ENCODE measurements around the gene DOCK3.

DOCK3 gene

DNA sequence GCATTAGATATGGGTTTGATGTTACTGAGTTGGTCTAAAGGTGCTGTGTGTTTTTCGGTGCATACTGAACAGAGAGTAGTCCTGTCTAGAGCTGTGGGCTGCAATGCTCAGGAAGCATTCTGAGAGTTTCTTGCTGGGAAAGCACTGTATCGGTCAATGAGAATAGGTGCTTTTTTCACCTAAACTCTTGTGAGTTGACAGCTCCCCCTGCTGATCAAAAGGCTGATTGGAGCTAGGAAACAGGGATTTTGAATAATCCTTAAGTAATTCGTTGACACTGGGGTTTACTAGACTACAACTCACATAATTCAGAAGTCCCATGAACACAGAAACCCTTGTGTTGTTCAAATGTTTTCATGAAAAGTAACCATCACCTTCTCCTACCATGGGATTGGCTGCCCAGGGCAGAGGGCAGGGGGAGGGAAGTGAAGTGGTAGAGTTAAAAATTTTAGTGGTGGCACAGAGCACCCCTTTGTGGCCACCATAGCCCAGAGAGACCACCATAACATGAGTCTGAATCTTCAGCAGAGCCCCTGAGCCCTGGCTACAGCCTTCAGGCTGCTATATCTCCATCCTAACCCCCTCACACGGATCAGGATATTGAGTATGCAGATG lies 697.3 kb downstream of the DOCK3 start:
- Histone ChIP-seq H3K27ac (ENCODE audit: low read length) (no peak overlapping the region), H3K36me3 (ENCODE audit: control insufficient read depth, insufficient read depth, low read length) (no peaks in the 10 kb centered on the region; the same call in 1 of the 2 replicates), H3K4me1 (ENCODE audit: control insufficient read depth, insufficient read depth, low read length) (no peaks in the 10 kb centered on the region), H3K4me3 (ENCODE audit: low read length) (no peak overlapping the region), H3K27me3 (ENCODE audit: control insufficient read depth, insufficient read depth, low read length) (no peaks in the 10 kb centered on the region), H3K9me3 (ENCODE audit: control insufficient read depth, insufficient read depth, low read length) (no peaks in the 10 kb centered on the region)
- WGBS (ENCODE audit: insufficient coverage, insufficient read length): no CpG with 5 or more reads among the region's 4 CpGs
- peak; percentile 57 for DNase-seq (ENCODE audit: low read depth, low spot score)

- no CpG with 5 or more reads among the region's 5 CpGs for WGBS (ENCODE audit: insufficient coverage, insufficient read length)
- no peaks in the 10 kb centered on the region for H3K4me1 ChIP-seq (ENCODE audit: control insufficient read depth, insufficient read depth, low read length)
- H3K36me3 ChIP-seq (ENCODE audit: control insufficient read depth, insufficient read depth, low read length): no peaks in the 10 kb centered on the region; the same call in 1 of the 2 replicates
- H3K27me3 ChIP-seq (ENCODE audit: control insufficient read depth, insufficient read depth, low read length): no peaks in the 10 kb centered on the region
- DNase-seq (ENCODE audit: low read depth, low spot score): no peak
- H3K9me3 ChIP-seq (ENCODE audit: control insufficient read depth, insufficient read depth, low read length): no peaks in the 10 kb centered on the region
- no peak overlapping the region for H3K27ac ChIP-seq (ENCODE audit: low read length)
- no peak overlapping the region for H3K4me3 ChIP-seq (ENCODE audit: low read length)
Observed at GRCh38 chr3:51373658-51374421, 699.1 kb downstream of the DOCK3 start.

- no peak for DNase-seq (ENCODE audit: low read depth, low spot score)
- Histone ChIP-seq H3K27ac (ENCODE audit: low read length) (no peak overlapping the region), H3K27me3 (ENCODE audit: control insufficient read depth, insufficient read depth, low read length) (no peaks in the 10 kb centered on the region), H3K4me3 (ENCODE audit: low read length) (no peak overlapping the region), H3K4me1 (ENCODE audit: control insufficient read depth, insufficient read depth, low read length) (no peaks in the 10 kb centered on the region), H3K9me3 (ENCODE audit: control insufficient read depth, insufficient read depth, low read length) (no peaks in the 10 kb centered on the region), H3K36me3 (ENCODE audit: control insufficient read depth, insufficient read depth, low read length) (no peaks in the 10 kb centered on the region; the same call in 1 of the 2 replicates)
- no CpG with 5 or more reads among the region's 11 CpGs for WGBS (ENCODE audit: insufficient coverage, insufficient read length)
Observed at GRCh38 chr3:51374456-51374855, 699.7 kb downstream of the DOCK3 start.

DNA sequence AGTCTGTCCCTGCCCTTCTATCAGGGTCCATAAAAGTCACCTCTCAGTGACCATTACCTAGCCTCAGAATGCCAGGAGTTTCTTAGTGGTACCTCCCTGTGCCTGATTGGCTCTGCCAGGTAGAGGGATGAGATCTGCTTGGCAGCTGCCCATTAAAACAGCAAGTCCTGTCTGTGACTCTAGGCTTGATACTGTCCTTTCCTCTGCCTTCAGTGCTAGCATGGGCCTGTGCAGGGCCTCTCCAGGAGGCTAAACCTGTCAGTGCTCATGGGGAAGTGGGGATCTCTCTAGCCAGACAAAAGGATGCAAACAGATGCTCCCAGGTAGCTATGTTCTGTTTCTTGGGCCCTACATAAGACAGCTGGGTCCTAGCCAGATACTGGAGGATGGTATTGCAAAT lies 700.4 kb downstream of the DOCK3 start:
- Histone ChIP-seq H3K9me3 (ENCODE audit: control insufficient read depth, insufficient read depth, low read length) (no peaks in the 10 kb centered on the region), H3K27me3 (ENCODE audit: control insufficient read depth, insufficient read depth, low read length) (no peaks in the 10 kb centered on the region), H3K4me3 (ENCODE audit: low read length) (no peak overlapping the region), H3K4me1 (ENCODE audit: control insufficient read depth, insufficient read depth, low read length) (no peaks in the 10 kb centered on the region), H3K36me3 (ENCODE audit: control insufficient read depth, insufficient read depth, low read length) (no peaks in the 10 kb centered on the region; the same call in 1 of the 2 replicates), H3K27ac (ENCODE audit: low read length) (no peak overlapping the region)
- DNase-seq (ENCODE audit: low read depth, low spot score): no peak

DNA sequence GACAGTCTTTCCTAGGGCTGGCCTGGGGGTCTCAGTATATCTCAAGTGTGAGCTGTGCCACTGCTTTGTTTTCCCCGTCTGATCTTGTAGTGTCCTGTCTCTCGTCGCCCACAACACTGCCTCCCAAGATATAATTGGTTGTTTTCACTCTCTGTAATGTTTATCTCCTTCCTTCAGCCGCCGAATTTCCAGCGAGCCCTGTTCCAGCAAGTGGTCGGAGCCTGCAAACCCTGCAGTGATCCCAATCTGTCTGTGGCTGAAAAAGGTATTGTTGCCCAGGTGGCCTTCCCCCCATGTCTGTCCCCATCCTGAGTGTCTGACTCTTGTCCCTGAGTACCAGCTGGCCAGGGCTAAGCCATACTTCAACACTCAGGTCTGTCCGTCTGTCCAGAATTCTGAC lies 700.8 kb downstream of the DOCK3 start:
- no peak for DNase-seq (ENCODE audit: low read depth, low spot score)
- WGBS (ENCODE audit: insufficient coverage, insufficient read length): no CpG with 5 or more reads among the region's 8 CpGs
- no peaks in the 10 kb centered on the region for H3K27me3 ChIP-seq (ENCODE audit: control insufficient read depth, insufficient read depth, low read length)
- H3K27ac ChIP-seq (ENCODE audit: low read length): no peak overlapping the region
- no peaks in the 10 kb centered on the region for H3K9me3 ChIP-seq (ENCODE audit: control insufficient read depth, insufficient read depth, low read length)
- H3K36me3 ChIP-seq (ENCODE audit: control insufficient read depth, insufficient read depth, low read length): no peaks in the 10 kb centered on the region; the same call in 1 of the 2 replicates
- no peaks in the 10 kb centered on the region for H3K4me1 ChIP-seq (ENCODE audit: control insufficient read depth, insufficient read depth, low read length)
- no peak overlapping the region for H3K4me3 ChIP-seq (ENCODE audit: low read length)

DNA sequence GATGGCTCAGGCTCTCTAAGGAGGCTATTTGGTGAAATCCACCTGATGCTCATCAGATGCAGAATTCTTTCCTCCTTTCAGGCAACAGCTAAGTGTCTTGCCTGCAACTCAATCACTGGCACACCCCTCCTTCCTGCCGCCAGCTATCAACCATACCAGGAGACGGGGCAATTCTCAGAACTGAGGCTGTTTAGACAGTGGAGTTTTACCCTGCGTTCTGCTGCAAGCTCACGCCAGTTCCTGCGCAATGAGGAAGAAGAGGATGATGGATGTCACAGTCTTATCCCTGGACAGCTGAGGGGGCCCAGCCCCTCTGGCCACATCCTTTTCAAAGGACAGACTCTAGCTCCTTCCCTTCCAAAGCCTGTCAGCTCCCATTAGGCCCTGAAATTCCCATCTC lies 703.3 kb downstream of the DOCK3 start:
- Histone ChIP-seq H3K4me1 (ENCODE audit: control insufficient read depth, insufficient read depth, low read length) (no peaks in the 10 kb centered on the region), H3K36me3 (ENCODE audit: control insufficient read depth, insufficient read depth, low read length) (peaks cover 2% of the 10 kb centered on the region), H3K27ac (ENCODE audit: low read length) (no peak overlapping the region), H3K27me3 (ENCODE audit: control insufficient read depth, insufficient read depth, low read length) (no peaks in the 10 kb centered on the region), H3K4me3 (ENCODE audit: low read length) (no peak overlapping the region), H3K9me3 (ENCODE audit: control insufficient read depth, insufficient read depth, low read length) (no peaks in the 10 kb centered on the region)
- DNase-seq (ENCODE audit: low read depth, low spot score): no peak
- WGBS (ENCODE audit: insufficient coverage, insufficient read length): no CpG with 5 or more reads among the region's 5 CpGs

- no CpG with 5 or more reads among the region's 2 CpGs for WGBS (ENCODE audit: insufficient coverage, insufficient read length)
- H3K27ac ChIP-seq (ENCODE audit: low read length): no peak overlapping the region
- no peak for DNase-seq (ENCODE audit: low read depth, low spot score)
- H3K4me1 ChIP-seq (ENCODE audit: control insufficient read depth, insufficient read depth, low read length): no peaks in the 10 kb centered on the region
- H3K36me3 ChIP-seq (ENCODE audit: control insufficient read depth, insufficient read depth, low read length): peaks cover 2% of the 10 kb centered on the region
- H3K9me3 ChIP-seq (ENCODE audit: control insufficient read depth, insufficient read depth, low read length): no peaks in the 10 kb centered on the region
- H3K27me3 ChIP-seq (ENCODE audit: control insufficient read depth, insufficient read depth, low read length): no peaks in the 10 kb centered on the region
- H3K4me3 ChIP-seq (ENCODE audit: low read length): no peak overlapping the region
Observed at GRCh38 chr3:51378726-51379125, 704.0 kb downstream of the DOCK3 start.

- WGBS (ENCODE audit: insufficient coverage, insufficient read length): no CpG with 5 or more reads among the region's 8 CpGs
Observed at GRCh38 chr3:51379301-51379700, 704.6 kb downstream of the DOCK3 start.

GRCh38 chr3:51379746-51380455 lies 705.2 kb downstream of the DOCK3 start:
- DNase-seq (ENCODE audit: low read depth, low spot score): no peak
- Histone ChIP-seq H3K4me1 (ENCODE audit: control insufficient read depth, insufficient read depth, low read length) (no peaks in the 10 kb centered on the region), H3K9me3 (ENCODE audit: control insufficient read depth, insufficient read depth, low read length) (no peaks in the 10 kb centered on the region), H3K27me3 (ENCODE audit: control insufficient read depth, insufficient read depth, low read length) (no peaks in the 10 kb centered on the region), H3K36me3 (ENCODE audit: control insufficient read depth, insufficient read depth, low read length) (peaks cover 2% of the 10 kb centered on the region), H3K4me3 (ENCODE audit: low read length) (no peak overlapping the region), H3K27ac (ENCODE audit: low read length) (no peak overlapping the region)
- WGBS (ENCODE audit: insufficient coverage, insufficient read length): no CpG with 5 or more reads among the region's 8 CpGs

More at GRCh38 chr3:51379301-51379700, 704.6 kb downstream of the DOCK3 start:
- no peak for DNase-seq (ENCODE audit: low read depth, low spot score)
- Histone ChIP-seq H3K36me3 (ENCODE audit: control insufficient read depth, insufficient read depth, low read length) (peaks cover 2% of the 10 kb centered on the region), H3K4me3 (ENCODE audit: low read length) (no peak overlapping the region), H3K27ac (ENCODE audit: low read length) (no peak overlapping the region), H3K9me3 (ENCODE audit: control insufficient read depth, insufficient read depth, low read length) (no peaks in the 10 kb centered on the region), H3K27me3 (ENCODE audit: control insufficient read depth, insufficient read depth, low read length) (no peaks in the 10 kb centered on the region), H3K4me1 (ENCODE audit: control insufficient read depth, insufficient read depth, low read length) (no peaks in the 10 kb centered on the region)

DNA sequence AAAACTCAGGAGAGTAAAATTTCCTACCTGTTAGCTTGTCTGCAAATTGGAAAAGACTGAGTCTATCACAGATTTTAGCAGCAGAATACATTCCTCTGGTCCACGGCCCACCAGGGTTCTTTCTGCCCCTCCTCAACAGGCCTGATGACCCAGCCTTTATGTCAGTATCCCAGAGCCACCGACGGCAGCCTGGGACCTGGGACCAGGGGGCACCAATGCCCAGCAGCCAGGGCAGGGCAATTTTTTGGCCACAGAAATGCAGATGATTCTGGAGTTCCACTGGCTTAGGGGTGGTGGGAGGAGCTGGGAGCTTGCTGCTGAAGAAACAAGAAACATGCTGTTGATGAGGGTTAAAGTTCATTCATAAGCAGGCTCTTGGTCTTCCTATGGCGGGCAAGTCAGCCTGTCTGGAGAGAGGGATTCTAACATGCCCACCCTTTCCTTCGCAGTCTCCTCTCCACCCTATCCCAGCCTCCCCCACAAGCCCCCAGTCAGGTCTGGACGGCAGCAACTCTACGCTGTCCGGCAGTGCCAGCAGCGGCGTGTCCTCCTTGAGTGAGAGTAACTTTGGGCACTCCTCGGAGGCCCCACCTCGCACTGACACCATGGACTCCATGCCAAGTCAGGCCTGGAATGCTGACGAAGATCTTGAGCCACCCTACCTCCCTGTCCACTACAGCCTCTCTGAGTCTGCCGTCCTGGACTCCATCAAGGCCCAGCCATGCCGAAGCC lies 706.0 kb downstream of the DOCK3 start:
- no peak overlapping the region for H3K4me3 ChIP-seq (ENCODE audit: low read length)
- H3K27me3 ChIP-seq (ENCODE audit: control insufficient read depth, insufficient read depth, low read length): no peaks in the 10 kb centered on the region
- no CpG with 5 or more reads among the region's 15 CpGs for whole genome bisulfite sequencing (ENCODE audit: insufficient coverage, insufficient read length)
- H3K36me3 ChIP-seq (ENCODE audit: control insufficient read depth, insufficient read depth, low read length): peaks cover 2% of the 10 kb centered on the region
- no peak overlapping the region for H3K27ac ChIP-seq (ENCODE audit: low read length)
- no peaks in the 10 kb centered on the region for H3K9me3 ChIP-seq (ENCODE audit: control insufficient read depth, insufficient read depth, low read length)
- no peak for DNase-seq (ENCODE audit: low read depth, low spot score)
- H3K4me1 ChIP-seq (ENCODE audit: control insufficient read depth, insufficient read depth, low read length): no peaks in the 10 kb centered on the region

Measured in iPS DF 6.9 (cell line).